K562 (cell line): ENCODE results near the gene ARV1. TPM values are rescaled to one million over a fixed set of nuclear protein-coding genes. Genes with fewer than 3 reads are reported as not detected.

ENCODE experiments used
- CREB1 ChIP-seq, 2 experiments: sonication (generic) in 1 of 2; formaldehyde crosslinking in 1 of 2; IDR thresholded peaks; 2 replicates each; pipeline versions ENCODE4 v1.6.1 to v1.8.0; 2012 to 2022; ENCODE audit warnings: inconsistent platforms in 1 of 2, mild to moderate bottlenecking in 1 of 2, missing genetic modification reagents in 1 of 2, moderate library complexity in 1 of 2
- MCM5 ChIP-seq: fragments of 450-650 bp; IDR thresholded peaks from 2 replicates; pipeline ENCODE4 v1.6.1; 2016; ENCODE audit warnings: low read depth
- SAFB2 ChIP-seq: fragments of 200-400 bp; formaldehyde crosslinking; IDR thresholded peaks from 2 replicates; pipeline ENCODE4 v1.6.1; 2018; ENCODE audit warnings: borderline replicate concordance, low read length, low read depth, moderate library complexity; ENCODE audit not compliant: severe bottlenecking
- U2AF1 ChIP-seq: fragments of 200-400 bp; formaldehyde crosslinking; optimal IDR thresholded peaks from 2 replicates; pipeline ENCODE3; 2017; ENCODE audit warnings: mild to moderate bottlenecking, low read depth, low read length, moderate library complexity
- polyA plus RNA-seq, 8 experiments: library from polyadenylated mRNA; depleted of rRNA in 4 of 8; stranded (reverse) in 5 of 8; unstranded in 3 of 8; fragments of >200 nt; fragmentation: Nextera tagmentation in 2 of 8; fragmentation: Illumina TruSeq in 1 of 8; extraction: Ambion mirVana in 2 of 8; extraction: Trizol in 1 of 8; gene quantifications; 2 replicates each; pipeline versions ENCODE4 v1.2.1 to v1.2.3, GENCODE V29; 2011 to 2014; ENCODE audit warnings: inconsistent platforms in 1 of 8, missing spikeins in 1 of 8
- total RNA-seq, 7 experiments: library from RNA; depleted of rRNA in 6 of 7; stranded (reverse); fragments of >200 nt in 6 of 7; fragmentation: Illumina TruSeq in 2 of 7; extraction: Trizol in 2 of 7; gene quantifications; 2 replicates each; pipeline versions ENCODE4 v1.2.1 to v1.2.3, GENCODE V29; 2011 to 2021; ENCODE audit warnings: low replicate concordance in 1 of 7
- TF ChIP-seq, protein P1 (sequence below): fragments of 250-450 bp; sonication (Bioruptor Pico); IDR thresholded peaks from 2 replicates; pipeline ENCODE4 v1.8.0; 2022; ENCODE audit warnings: moderate library complexity, mild to moderate bottlenecking, inconsistent platforms
- TF ChIP-seq, protein P2 (sequence below): IDR thresholded peaks from 3 replicates; pipeline ENCODE4 v1.6.1; 2011; ENCODE audit warnings: borderline replicate concordance, mild to moderate bottlenecking, moderate library complexity; ENCODE audit not compliant: insufficient read length; ENCODE audit errors: extremely low read depth
- TF ChIP-seq, protein P3 (sequence below), 3 experiments: IDR thresholded peaks in 2 of 3; conservative IDR thresholded peaks in 1 of 3; 2 replicates each; pipeline ENCODE4 v1.5.1; 2011 to 2012; ENCODE audit warnings: low read length in 3 of 3, mild to moderate bottlenecking in 3 of 3, control low read depth in 2 of 3, improper control_type of control experiment in 1 of 3, inconsistent platforms in 1 of 3, low read depth in 1 of 3, mixed read lengths in 1 of 3, moderate library complexity in 1 of 3; ENCODE audit not compliant: insufficient read depth in 2 of 3
- TF ChIP-seq, protein P4 (sequence below): fragments of 250-450 bp; sonication (Bioruptor Pico); IDR thresholded peaks from 2 replicates; pipeline ENCODE4 v1.4.0; 2020; ENCODE audit warnings: mild to moderate bottlenecking, moderate library complexity

Gene ARV1
- total and polyA plus RNA-seq, 9 of the 15 experiments (the other 6 are each of a cell fraction or from before 2014, with no cell fraction given): 54.8 to 139 (median 74.0) TPM

DNA sequence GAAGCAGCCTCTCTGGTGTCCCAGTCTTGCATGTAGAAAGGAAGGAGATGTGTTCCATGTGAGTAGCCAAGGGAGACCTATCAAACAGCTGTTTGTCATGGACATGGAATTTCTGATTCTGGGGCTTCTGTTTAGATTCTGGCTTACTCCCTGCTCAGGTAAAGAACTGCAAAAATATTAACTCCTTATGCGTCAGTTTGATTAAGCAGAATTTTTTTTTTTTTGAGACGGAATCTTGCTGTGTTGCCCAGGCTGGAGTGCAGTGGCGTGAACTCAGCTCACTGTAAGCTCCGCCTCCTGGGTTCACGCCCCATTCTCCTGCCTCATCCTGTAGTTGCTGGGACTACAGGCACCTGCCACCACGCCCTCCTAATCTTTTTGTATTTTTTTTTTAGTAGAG is 6.8 kb downstream of the ARV1 start (continued):
- TF ChIP-seq, protein P1, sequence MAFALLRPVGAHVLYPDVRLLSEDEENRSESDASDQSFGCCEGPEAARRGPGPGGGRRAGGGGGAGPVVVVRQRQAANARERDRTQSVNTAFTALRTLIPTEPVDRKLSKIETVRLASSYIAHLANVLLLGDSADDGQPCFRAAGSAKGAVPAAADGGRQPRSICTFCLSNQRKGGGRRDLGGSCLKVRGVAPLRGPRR (CRISPR knock-in tag): 0 out of 2 replicates have a peak, but pooled peaks have one; percentile 51
- TF ChIP-seq MCM5 (no peak), U2AF1 (no peak), SAFB2 (no peak), CREB1 (IDR thresholded peaks at IDR 0.05) (no peak), CREB1 (CRISPR knock-in tag; IDR thresholded peaks at IDR 0.05) (no peak)
- TF ChIP-seq, protein P2, sequence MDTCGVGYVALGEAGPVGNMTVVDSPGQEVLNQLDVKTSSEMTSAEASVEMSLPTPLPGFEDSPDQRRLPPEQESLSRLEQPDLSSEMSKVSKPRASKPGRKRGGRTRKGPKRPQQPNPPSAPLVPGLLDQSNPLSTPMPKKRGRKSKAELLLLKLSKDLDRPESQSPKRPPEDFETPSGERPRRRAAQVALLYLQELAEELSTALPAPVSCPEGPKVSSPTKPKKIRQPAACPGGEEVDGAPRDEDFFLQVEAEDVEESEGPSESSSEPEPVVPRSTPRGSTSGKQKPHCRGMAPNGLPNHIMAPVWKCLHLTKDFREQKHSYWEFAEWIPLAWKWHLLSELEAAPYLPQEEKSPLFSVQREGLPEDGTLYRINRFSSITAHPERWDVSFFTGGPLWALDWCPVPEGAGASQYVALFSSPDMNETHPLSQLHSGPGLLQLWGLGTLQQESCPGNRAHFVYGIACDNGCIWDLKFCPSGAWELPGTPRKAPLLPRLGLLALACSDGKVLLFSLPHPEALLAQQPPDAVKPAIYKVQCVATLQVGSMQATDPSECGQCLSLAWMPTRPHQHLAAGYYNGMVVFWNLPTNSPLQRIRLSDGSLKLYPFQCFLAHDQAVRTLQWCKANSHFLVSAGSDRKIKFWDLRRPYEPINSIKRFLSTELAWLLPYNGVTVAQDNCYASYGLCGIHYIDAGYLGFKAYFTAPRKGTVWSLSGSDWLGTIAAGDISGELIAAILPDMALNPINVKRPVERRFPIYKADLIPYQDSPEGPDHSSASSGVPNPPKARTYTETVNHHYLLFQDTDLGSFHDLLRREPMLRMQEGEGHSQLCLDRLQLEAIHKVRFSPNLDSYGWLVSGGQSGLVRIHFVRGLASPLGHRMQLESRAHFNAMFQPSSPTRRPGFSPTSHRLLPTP: no peak
- TF ChIP-seq, protein P3, sequence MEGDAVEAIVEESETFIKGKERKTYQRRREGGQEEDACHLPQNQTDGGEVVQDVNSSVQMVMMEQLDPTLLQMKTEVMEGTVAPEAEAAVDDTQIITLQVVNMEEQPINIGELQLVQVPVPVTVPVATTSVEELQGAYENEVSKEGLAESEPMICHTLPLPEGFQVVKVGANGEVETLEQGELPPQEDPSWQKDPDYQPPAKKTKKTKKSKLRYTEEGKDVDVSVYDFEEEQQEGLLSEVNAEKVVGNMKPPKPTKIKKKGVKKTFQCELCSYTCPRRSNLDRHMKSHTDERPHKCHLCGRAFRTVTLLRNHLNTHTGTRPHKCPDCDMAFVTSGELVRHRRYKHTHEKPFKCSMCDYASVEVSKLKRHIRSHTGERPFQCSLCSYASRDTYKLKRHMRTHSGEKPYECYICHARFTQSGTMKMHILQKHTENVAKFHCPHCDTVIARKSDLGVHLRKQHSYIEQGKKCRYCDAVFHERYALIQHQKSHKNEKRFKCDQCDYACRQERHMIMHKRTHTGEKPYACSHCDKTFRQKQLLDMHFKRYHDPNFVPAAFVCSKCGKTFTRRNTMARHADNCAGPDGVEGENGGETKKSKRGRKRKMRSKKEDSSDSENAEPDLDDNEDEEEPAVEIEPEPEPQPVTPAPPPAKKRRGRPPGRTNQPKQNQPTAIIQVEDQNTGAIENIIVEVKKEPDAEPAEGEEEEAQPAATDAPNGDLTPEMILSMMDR (IDR thresholded peaks at IDR 0.05 in 2 of 3, conservative IDR thresholded peaks at IDR 0.05 in 1 of 3; ENCODE audit: insufficient read depth in 2 of 3, low read depth in 1 of 3, low read length in 3 of 3): no peak
- TF ChIP-seq, protein P4, sequence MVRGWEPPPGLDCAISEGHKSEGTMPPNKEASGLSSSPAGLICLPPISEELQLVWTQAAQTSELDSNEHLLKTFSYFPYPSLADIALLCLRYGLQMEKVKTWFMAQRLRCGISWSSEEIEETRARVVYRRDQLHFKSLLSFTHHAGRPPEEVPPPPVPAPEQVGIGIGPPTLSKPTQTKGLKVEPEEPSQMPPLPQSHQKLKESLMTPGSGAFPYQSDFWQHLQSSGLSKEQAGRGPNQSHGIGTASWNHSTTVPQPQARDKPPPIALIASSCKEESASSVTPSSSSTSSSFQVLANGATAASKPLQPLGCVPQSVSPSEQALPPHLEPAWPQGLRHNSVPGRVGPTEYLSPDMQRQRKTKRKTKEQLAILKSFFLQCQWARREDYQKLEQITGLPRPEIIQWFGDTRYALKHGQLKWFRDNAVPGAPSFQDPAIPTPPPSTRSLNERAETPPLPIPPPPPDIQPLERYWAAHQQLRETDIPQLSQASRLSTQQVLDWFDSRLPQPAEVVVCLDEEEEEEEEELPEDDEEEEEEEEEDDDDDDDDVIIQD (CRISPR knock-in tag): no peak
